Measurements from ENCODE around the gene PPP1R15A.

DNA sequence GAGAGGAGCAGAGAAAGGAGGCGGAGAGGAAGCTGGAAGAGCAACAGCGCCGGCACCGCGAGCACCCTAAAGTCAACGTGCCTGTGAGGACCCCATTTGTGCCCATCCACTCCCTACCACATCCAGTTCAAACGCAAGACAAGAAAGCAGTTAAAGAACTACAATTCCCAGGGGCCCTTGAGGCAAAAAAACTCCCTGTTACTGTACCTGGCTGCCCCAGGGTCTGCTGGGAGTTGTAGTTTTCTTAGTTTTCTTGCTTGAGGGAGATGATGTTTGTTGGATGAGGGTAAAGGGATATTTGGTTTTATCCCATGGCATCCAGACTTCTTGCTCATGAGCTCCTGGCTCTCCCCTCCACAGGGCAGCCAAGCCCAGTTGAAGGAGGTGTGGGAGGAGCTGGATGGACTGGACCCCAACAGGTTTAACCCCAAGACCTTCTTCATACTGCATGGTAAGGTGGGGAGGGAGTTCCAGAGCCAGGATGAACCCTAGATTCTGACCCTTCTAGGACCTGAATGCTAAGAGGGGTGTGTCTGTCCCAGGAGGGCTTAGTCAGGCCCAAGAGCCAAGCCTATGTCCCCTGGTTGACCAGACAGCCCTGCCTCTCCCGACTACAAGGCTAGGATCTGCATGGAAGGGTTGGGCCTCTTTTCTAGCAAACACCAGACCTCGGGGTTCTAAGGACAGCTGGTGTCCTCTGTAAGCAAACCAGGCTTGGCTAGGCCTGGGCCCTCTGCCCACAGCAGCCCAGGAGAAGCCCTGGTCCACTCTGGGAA lies 41.1 kb downstream of the PPP1R15A start:
- TF ChIP-seq, protein P1, sequence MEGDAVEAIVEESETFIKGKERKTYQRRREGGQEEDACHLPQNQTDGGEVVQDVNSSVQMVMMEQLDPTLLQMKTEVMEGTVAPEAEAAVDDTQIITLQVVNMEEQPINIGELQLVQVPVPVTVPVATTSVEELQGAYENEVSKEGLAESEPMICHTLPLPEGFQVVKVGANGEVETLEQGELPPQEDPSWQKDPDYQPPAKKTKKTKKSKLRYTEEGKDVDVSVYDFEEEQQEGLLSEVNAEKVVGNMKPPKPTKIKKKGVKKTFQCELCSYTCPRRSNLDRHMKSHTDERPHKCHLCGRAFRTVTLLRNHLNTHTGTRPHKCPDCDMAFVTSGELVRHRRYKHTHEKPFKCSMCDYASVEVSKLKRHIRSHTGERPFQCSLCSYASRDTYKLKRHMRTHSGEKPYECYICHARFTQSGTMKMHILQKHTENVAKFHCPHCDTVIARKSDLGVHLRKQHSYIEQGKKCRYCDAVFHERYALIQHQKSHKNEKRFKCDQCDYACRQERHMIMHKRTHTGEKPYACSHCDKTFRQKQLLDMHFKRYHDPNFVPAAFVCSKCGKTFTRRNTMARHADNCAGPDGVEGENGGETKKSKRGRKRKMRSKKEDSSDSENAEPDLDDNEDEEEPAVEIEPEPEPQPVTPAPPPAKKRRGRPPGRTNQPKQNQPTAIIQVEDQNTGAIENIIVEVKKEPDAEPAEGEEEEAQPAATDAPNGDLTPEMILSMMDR (IDR thresholded peaks at IDR 0.05), result no peak
- TF ChIP-seq POLR2A (IDR thresholded peaks at IDR 0.05), result no peak
